ENCODE data around the gene RALGPS2.

Gene RALGPS2

GRCh38 chr1:178684542-178685000 lies 40.5 kb upstream of the RALGPS2 start:
- Mint-ChIP-seq H3K9me3 (no peaks in the 10 kb centered on the region), H3K4me1 (no peaks in the 10 kb centered on the region), H3K27me3 (ENCODE audit: low read depth) (no peaks in the 10 kb centered on the region), H3K4me3 (no peak overlapping the region), H3K27ac (no peak overlapping the region), H3K36me3 (ENCODE audit: low read depth) (no peaks in the 10 kb centered on the region)
- TF ChIP-seq, protein P1, sequence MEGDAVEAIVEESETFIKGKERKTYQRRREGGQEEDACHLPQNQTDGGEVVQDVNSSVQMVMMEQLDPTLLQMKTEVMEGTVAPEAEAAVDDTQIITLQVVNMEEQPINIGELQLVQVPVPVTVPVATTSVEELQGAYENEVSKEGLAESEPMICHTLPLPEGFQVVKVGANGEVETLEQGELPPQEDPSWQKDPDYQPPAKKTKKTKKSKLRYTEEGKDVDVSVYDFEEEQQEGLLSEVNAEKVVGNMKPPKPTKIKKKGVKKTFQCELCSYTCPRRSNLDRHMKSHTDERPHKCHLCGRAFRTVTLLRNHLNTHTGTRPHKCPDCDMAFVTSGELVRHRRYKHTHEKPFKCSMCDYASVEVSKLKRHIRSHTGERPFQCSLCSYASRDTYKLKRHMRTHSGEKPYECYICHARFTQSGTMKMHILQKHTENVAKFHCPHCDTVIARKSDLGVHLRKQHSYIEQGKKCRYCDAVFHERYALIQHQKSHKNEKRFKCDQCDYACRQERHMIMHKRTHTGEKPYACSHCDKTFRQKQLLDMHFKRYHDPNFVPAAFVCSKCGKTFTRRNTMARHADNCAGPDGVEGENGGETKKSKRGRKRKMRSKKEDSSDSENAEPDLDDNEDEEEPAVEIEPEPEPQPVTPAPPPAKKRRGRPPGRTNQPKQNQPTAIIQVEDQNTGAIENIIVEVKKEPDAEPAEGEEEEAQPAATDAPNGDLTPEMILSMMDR (IDR thresholded peaks at IDR 0.05; ENCODE audit: unreplicated experiment in 3 of 3) = no peak

DNA sequence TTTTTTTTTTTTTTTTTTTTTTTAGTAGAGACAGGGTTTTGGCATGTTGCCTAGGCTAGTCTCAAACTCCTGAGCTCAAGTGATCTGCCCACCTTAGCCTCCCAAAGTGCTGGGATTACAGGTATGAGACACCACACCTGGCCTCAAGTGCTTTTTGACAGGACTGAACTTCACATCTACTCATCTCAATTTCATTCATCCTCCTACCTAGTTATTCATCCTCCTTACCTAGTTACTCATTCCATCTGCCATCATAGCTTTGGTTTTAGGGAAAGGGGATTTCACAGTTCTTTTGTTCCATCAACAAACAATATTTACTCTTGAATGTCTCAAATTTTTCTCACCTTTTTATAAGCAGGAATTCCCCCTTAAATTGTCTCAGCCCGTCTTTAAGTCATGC lies 38.6 kb upstream of the RALGPS2 start:
- no peaks in the 10 kb centered on the region for H3K27me3 Mint-ChIP-seq (ENCODE audit: low read depth)
- TF ChIP-seq, protein P1 (IDR thresholded peaks at IDR 0.05; ENCODE audit: unreplicated experiment in 3 of 3) = no peak
- no peaks in the 10 kb centered on the region for H3K36me3 Mint-ChIP-seq (ENCODE audit: low read depth)

GRCh38 chr1:178688244-178688643 lies 36.8 kb upstream of the RALGPS2 start:
- H3K4me3 Mint-ChIP-seq = no peak overlapping the region
- peaks cover 5% of the 10 kb centered on the region for H3K4me1 Mint-ChIP-seq
- H3K27me3 Mint-ChIP-seq (ENCODE audit: low read depth) = no peaks in the 10 kb centered on the region
- H3K36me3 Mint-ChIP-seq (ENCODE audit: low read depth) = no peaks in the 10 kb centered on the region
- no peak overlapping the region for H3K27ac Mint-ChIP-seq
- TF ChIP-seq, protein P1 (IDR thresholded peaks at IDR 0.05; ENCODE audit: unreplicated experiment in 3 of 3) = no peak
- H3K9me3 Mint-ChIP-seq = no peaks in the 10 kb centered on the region

More for the DNA sequence above, 38.6 kb upstream of the RALGPS2 start:
- Mint-ChIP-seq H3K9me3 (no peaks in the 10 kb centered on the region), H3K4me1 (peaks cover 5% of the 10 kb centered on the region), H3K4me3 (no peak overlapping the region), H3K27ac (no peak overlapping the region)

DNA sequence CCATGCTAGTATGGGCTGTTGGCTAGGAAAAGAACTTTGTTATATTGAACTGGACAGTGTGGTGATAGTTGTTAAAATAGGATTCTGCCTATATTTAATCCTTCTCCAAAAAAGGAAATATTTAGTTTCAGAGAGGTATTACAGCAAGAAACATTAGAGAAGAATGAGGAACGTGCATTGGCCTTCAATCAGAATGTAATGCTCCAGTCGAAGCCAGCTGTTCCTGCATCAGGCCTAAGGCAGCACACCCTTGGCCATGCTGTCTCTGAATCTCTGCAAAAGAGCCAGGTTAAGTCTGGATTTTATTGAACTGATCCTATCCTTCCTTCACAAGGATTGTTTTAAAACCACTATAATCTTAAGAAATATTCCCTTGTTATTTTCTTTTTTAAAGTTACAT lies 35.3 kb upstream of the RALGPS2 start:
- Mint-ChIP-seq H3K36me3 (ENCODE audit: low read depth) (no peaks in the 10 kb centered on the region), H3K27ac (no peak overlapping the region), H3K4me1 (peaks cover 5% of the 10 kb centered on the region), H3K4me3 (no peak overlapping the region), H3K9me3 (no peaks in the 10 kb centered on the region), H3K27me3 (ENCODE audit: low read depth) (no peaks in the 10 kb centered on the region)
- TF ChIP-seq, protein P1 (IDR thresholded peaks at IDR 0.05; ENCODE audit: unreplicated experiment in 3 of 3) = no peak

GRCh38 chr1:178690496-178690895 lies 34.5 kb upstream of the RALGPS2 start:
- no peaks in the 10 kb centered on the region for H3K9me3 Mint-ChIP-seq
- H3K36me3 Mint-ChIP-seq (ENCODE audit: low read depth) = no peaks in the 10 kb centered on the region
- peaks cover 5% of the 10 kb centered on the region for H3K4me1 Mint-ChIP-seq
- TF ChIP-seq, protein P1 (IDR thresholded peaks at IDR 0.05; ENCODE audit: unreplicated experiment in 3 of 3) = no peak
- peak overlapping the region in 2 of 3 experiments; percentile 3 for H3K27ac Mint-ChIP-seq
- H3K27me3 Mint-ChIP-seq (ENCODE audit: low read depth) = no peaks in the 10 kb centered on the region
- no peak overlapping the region for H3K4me3 Mint-ChIP-seq

DNA sequence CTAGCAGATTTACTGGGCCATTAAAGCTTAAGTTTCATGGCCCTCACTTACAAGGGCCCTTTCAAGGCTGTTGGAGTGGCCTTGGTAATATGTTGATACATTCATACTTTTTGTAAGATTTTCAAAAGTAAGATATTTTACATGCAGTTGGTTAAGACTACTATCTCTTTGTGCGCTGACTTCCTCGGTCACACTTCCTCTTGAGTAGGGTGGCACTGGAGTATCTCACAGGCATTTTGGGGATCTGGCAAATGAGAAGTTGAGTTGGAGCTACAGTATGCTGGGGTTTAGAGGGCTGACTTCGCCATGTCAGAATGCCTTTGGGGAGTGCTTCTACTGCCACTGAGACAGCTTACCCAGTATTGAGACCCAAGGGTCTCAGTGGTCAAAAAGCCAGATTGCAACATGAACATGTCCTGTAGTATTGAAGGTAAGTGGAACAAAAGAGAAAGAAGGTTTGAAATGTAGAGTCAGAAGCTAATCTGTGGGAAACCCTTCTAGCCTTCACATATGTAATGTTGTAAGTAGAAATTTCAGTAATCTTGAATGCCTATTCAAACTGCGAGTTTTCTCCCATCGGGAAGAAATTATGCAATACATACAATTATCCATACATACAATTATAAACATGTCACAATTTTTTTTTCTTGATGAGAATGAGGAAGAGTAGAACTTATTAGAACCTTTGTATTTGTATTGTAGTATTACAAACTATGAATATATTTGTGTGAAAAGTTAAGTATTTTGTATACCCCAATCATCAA lies 32.3 kb upstream of the RALGPS2 start:
- H3K9me3 Mint-ChIP-seq = no peaks in the 10 kb centered on the region
- H3K4me1 Mint-ChIP-seq = peaks cover 5% of the 10 kb centered on the region
- H3K4me3 Mint-ChIP-seq = no peak overlapping the region
- no peaks in the 10 kb centered on the region for H3K36me3 Mint-ChIP-seq (ENCODE audit: low read depth)
- no peaks in the 10 kb centered on the region for H3K27me3 Mint-ChIP-seq (ENCODE audit: low read depth)
- TF ChIP-seq, protein P1 (IDR thresholded peaks at IDR 0.05; ENCODE audit: unreplicated experiment in 3 of 3) = no peak
- no peak overlapping the region for H3K27ac Mint-ChIP-seq
